KMS-11 (cell line): Measurements from ENCODE around the gene URB2.

Source experiments
- H2AFZ ChIP-seq: fragments of 200-600 bp; sonication (generic); 2 replicates; pipeline ENCODE4 v1.6.1; 2016; ENCODE audit warnings: antibody characterized with exemption, mixed run types, low read depth
- H3K27ac ChIP-seq: fragments of 200-600 bp; sonication (generic); 2 replicates; pipeline ENCODE4 v1.6.1; 2016; ENCODE audit warnings: mild to moderate bottlenecking, mixed run types
- H3K27me3 ChIP-seq: fragments of 200-600 bp; sonication (generic); 2 replicates; pipeline ENCODE4 v1.6.1; 2017; ENCODE audit warnings: mild to moderate bottlenecking, low read depth, mixed run types, moderate library complexity; ENCODE audit not compliant: insufficient read depth
- H3K36me3 ChIP-seq: fragments of 200-600 bp; sonication (generic); 2 replicates; pipeline ENCODE4 v1.6.1; 2017; ENCODE audit warnings: mild to moderate bottlenecking, mixed run types; ENCODE audit not compliant: insufficient read depth
- H3K4me1 ChIP-seq: fragments of 200-600 bp; sonication (generic); 2 replicates; pipeline ENCODE4 v1.6.1; 2016; ENCODE audit warnings: mild to moderate bottlenecking, low read depth, mixed run types; ENCODE audit not compliant: poor library complexity, severe bottlenecking
- H3K4me2 ChIP-seq: fragments of 200-600 bp; sonication (generic); 2 replicates; pipeline ENCODE4 v1.7.0; 2016; ENCODE audit warnings: mild to moderate bottlenecking, mixed run types
- H3K4me3 ChIP-seq: fragments of 200-600 bp; sonication (generic); IDR thresholded peaks from 2 replicates; pipeline ENCODE4 v1.6.1; 2017; ENCODE audit warnings: low read depth, low read length, mixed read lengths; ENCODE audit not compliant: insufficient read depth
- H3K79me2 ChIP-seq: fragments of 200-600 bp; sonication (generic); 2 replicates; pipeline ENCODE4 v1.6.1; 2016; ENCODE audit warnings: low read depth, mixed run types; ENCODE audit not compliant: insufficient read depth
- H3K9ac ChIP-seq: fragments of 200-600 bp; sonication (generic); 2 replicates; pipeline ENCODE4 v1.6.1; 2016; ENCODE audit warnings: mild to moderate bottlenecking, mixed run types
- H4K20me1 ChIP-seq: fragments of 200-600 bp; sonication (generic); 2 replicates; pipeline ENCODE4 v1.6.1; 2016; ENCODE audit warnings: mild to moderate bottlenecking, mixed run types; ENCODE audit not compliant: insufficient read depth
- TF ChIP-seq, protein P1 (sequence below): fragments of 200-600 bp; sonication (generic); conservative IDR thresholded peaks from 2 replicates; pipeline ENCODE4 v1.6.1; 2017; ENCODE audit warnings: low read depth, mild to moderate bottlenecking, antibody characterized with exemption, low read length, moderate library complexity, mixed read lengths

The URB2 gene

DNA sequence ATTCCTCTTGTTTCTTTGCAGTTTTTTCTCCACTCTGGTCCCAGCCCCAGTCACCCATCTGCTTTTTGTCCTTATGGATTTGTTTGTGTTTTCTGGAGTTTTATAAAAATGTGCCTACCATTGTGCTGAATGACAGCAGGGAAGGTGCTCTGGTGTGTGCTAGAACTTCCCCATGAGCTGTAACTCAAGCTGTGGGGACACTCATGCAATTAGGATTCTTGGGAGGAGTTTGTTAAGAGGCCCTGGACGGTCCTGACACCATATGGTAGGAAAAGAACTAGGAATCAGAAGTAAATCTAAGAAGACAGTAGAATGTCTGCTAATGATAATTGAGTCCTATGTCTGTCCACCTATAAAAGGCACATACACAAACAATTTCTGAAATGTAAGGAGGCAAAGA is 27.4 kb downstream of the URB2 start:
- H3K36me3 ChIP-seq = peaks cover 9% of the 10 kb centered on the region; the same call in 1 of the 2 replicates

DNA sequence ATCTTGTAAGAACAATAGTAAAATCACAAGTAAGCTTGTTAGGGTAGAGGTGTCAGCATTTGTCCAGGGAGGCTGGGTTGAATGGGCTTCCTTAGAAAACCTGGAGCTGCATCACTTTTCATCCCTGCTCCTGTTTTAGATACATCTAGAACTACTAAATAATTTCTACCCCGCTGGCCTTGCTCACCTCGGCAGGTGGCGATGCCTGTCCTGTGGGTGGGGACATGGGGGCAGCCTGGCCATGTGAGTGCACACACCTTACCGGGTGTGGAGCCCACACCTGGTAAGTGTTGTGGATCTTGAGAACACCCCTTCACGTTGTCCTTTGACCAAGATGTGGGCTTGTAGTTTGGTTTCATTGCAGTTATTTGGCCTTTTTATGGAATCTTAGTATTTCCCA is 29.7 kb downstream of the URB2 start:
- no peak overlapping the region for H3K4me2 ChIP-seq
- no peak overlapping the region for H2AFZ ChIP-seq
- no peak overlapping the region for H3K4me3 ChIP-seq
- no peaks in the 10 kb centered on the region for H3K27me3 ChIP-seq
- H3K79me2 ChIP-seq = no peaks in the 10 kb centered on the region
- H3K36me3 ChIP-seq = peaks cover 12% of the 10 kb centered on the region; the same call in 1 of the 2 replicates
- H3K9ac ChIP-seq = no peak overlapping the region
- H3K27ac ChIP-seq = no peak overlapping the region
- TF ChIP-seq, protein P1, sequence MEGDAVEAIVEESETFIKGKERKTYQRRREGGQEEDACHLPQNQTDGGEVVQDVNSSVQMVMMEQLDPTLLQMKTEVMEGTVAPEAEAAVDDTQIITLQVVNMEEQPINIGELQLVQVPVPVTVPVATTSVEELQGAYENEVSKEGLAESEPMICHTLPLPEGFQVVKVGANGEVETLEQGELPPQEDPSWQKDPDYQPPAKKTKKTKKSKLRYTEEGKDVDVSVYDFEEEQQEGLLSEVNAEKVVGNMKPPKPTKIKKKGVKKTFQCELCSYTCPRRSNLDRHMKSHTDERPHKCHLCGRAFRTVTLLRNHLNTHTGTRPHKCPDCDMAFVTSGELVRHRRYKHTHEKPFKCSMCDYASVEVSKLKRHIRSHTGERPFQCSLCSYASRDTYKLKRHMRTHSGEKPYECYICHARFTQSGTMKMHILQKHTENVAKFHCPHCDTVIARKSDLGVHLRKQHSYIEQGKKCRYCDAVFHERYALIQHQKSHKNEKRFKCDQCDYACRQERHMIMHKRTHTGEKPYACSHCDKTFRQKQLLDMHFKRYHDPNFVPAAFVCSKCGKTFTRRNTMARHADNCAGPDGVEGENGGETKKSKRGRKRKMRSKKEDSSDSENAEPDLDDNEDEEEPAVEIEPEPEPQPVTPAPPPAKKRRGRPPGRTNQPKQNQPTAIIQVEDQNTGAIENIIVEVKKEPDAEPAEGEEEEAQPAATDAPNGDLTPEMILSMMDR = no peak
- peaks cover 23% of the 10 kb centered on the region for H3K4me1 ChIP-seq
- no peaks in the 10 kb centered on the region for H4K20me1 ChIP-seq

More for the DNA sequence above, 27.4 kb downstream of the URB2 start:
- H3K4me1 ChIP-seq = peaks cover 19% of the 10 kb centered on the region
- no peak overlapping the region for H3K27ac ChIP-seq
- TF ChIP-seq, protein P1 = no peak
- H3K79me2 ChIP-seq = no peaks in the 10 kb centered on the region
- H3K4me2 ChIP-seq = no peak overlapping the region
- no peak overlapping the region for H3K4me3 ChIP-seq
- H3K9ac ChIP-seq = no peak overlapping the region
- H3K27me3 ChIP-seq = no peaks in the 10 kb centered on the region
- H2AFZ ChIP-seq = no peak overlapping the region
- no peaks in the 10 kb centered on the region for H4K20me1 ChIP-seq

DNA sequence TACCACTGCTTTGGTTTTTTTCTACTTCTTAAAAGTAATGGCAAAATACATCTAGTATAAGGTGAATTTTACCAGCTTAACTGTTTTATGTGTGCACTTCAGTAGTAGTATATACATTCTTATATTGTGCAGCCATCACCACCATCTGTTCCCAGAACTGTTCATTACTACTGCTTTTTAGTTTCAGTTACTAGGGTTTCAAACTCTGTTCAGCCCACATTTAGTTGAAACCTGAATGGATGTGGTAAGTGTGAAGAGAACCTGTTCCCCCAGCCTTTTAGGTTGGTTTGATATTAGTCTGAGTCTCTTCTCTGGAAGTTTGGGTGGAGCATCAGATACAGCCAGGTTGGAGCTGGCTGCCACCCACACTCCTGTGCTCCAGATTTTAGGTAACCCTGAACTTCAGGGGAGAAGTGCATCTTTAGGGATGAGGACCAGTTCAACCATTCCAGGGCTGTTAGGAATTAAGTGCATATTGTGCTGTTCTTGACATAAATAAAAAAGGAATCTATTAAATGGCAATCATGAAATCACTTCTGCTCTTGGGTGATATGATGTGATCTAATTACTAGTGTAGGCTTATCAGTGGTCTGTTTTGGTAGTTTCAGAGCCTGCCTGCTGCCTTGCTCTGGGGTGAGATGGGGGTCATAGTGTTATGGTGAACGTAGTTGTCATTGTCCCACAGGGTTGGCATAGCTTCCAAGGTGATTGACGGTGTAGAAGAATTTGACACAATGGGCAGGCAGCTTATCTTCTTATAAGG is 32.1 kb downstream of the URB2 start:
- peaks cover 13% of the 10 kb centered on the region; the same call in 1 of the 2 replicates for H3K36me3 ChIP-seq
- no peaks in the 10 kb centered on the region for H3K79me2 ChIP-seq
- H4K20me1 ChIP-seq = no peaks in the 10 kb centered on the region
- peaks cover 28% of the 10 kb centered on the region for H3K4me1 ChIP-seq
- TF ChIP-seq, protein P1 = no peak
- no peaks in the 10 kb centered on the region for H3K27me3 ChIP-seq
- H2AFZ ChIP-seq = no peak overlapping the region
- peak overlapping the region; percentile 1; the same call in 1 of the 2 replicates for H3K4me2 ChIP-seq
- no peak overlapping the region; the same call in 1 of the 2 replicates for H3K27ac ChIP-seq
- no peak overlapping the region for H3K4me3 ChIP-seq
- no peak overlapping the region for H3K9ac ChIP-seq

DNA sequence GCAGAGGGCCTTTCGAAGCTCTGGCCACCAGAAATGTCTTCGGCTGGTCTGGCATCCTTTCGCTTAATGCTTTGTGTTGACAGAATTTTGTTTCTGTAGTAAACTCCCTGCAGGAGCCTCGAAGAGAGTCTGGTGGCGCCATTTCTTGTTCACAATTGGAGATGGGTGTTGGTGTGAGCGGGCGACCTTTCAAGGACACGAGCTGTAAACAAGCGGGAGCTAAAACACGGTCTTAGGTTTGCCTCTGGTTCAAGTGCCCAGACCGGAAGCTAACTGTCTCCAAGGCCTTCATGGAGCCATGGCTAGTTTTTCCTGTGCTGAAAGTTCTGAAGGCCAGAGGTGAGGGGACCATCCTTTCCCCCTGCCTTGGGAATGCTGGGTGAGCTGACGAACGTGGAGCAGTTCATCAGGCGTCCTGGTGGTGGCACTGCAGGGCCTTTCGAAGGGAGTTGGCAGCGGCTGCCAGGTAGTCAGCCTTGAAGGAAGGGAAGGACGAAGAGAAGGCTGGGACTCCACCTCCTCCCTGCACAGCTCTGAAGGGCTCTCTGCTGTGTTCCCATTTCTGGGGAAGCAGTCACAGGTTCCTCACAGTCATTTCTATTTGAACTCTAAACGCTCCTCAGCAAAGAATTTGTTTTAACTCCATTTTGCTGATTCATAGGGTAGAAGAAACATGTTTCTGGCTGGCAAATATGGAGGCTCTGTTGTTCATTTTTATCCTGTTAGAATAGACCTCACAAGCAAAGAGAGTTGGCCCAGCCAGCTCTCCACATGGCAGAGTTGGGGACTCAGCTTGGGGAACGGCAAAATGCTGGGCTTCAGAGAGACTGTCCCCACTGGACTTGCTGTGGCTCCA is 35.2 kb downstream of the URB2 start:
- H2AFZ ChIP-seq = no peak overlapping the region
- H4K20me1 ChIP-seq = no peaks in the 10 kb centered on the region
- no peak overlapping the region for H3K9ac ChIP-seq
- no peak overlapping the region for H3K4me3 ChIP-seq
- H3K27ac ChIP-seq = no peak overlapping the region
- no peak overlapping the region for H3K4me2 ChIP-seq
- TF ChIP-seq, protein P1 = peak; percentile 92
- H3K79me2 ChIP-seq = no peaks in the 10 kb centered on the region
- H3K27me3 ChIP-seq = no peaks in the 10 kb centered on the region
- peaks cover 45% of the 10 kb centered on the region for H3K4me1 ChIP-seq
- peaks cover 9% of the 10 kb centered on the region; the same call in 1 of the 2 replicates for H3K36me3 ChIP-seq
